OCI-LY1 (cell line): ENCODE data around the gene BBOF1.

Experiments
- CTCF ChIP-seq: fragments of 200-600 bp; sonication (generic), shearing (Covaris generic); IDR thresholded peaks from 2 replicates; pipeline ENCODE4 v1.5.1; 2017; ENCODE audit warnings: mild to moderate bottlenecking, antibody characterized with exemption, low read length, moderate library complexity, mixed read lengths
- EZH2 ChIP-seq: fragments of 200-600 bp; sonication (generic), shearing (Covaris generic); IDR thresholded peaks from 2 replicates; pipeline ENCODE4 v1.8.0; 2017; ENCODE audit warnings: borderline replicate concordance, mixed run types, mild to moderate bottlenecking, antibody characterized with exemption, low read length, moderate library complexity, mixed read lengths

GRCh38 chr14:74034572-74034971, 15.4 kb downstream of the BBOF1 start:
- TF ChIP-seq EZH2 (no peak), CTCF (no peak)
